Dedifferentiated amniotic fluid mesenchymal stem cell (primary cell): ENCODE measurements around the gene SETBP1.

Source experiments
- DNase-seq: peaks from one replicate; pipeline ENCODE4 v3.0.0-alpha.2; 2016; ENCODE audit errors: extremely low spot score

The SETBP1 gene

DNA sequence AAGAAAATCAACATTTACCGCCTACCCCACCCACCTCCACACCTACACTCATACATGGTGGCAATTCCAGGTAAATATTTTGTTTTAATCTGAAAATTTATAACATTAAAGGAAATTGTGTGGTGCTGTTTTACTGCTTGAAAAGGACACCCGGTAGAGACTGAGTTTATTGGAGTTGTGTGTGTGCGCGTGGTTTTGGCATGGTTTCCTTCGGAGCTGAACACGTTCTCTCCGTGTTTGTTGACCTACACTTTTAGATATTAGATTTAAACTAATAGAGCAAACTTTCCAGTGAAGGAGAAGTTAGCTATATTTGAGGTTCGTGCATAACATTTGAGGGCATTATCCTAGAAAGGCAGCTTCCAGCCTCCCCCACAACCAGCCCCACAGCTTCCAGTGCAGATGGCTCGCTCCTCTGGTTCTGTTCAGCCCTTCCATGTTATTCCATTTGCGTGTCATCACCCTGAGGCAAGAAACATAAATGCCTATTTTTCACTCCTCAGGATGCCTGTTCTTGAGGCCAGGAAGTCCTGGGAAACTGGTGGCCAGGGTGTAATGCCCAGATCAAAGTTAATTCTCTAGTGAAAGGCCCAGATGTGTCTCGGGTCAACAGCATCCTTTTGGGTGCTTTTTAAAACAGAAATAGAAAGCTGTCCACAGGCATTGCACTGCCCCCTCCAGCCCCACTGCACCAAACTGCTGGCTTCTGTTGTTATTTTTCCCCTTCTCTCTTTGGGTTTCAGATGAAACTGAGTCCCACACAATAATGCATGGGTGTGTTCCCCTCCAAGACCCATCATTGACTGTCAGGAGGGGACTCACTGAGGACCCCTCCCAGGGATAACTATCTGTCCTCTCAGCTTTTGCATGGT, 190.2 kb downstream of the SETBP1 start:
- no peak for DNase-seq

GRCh38 chr18:44871771-44872170, 191.1 kb downstream of the SETBP1 start:
- no peak for DNase-seq

- DNase-seq: no peak
Observed at GRCh38 chr18:44876024-44876423, 195.3 kb downstream of the SETBP1 start.

GRCh38 chr18:44876755-44877154, 196.1 kb downstream of the SETBP1 start:
- DNase-seq: no peak

DNA sequence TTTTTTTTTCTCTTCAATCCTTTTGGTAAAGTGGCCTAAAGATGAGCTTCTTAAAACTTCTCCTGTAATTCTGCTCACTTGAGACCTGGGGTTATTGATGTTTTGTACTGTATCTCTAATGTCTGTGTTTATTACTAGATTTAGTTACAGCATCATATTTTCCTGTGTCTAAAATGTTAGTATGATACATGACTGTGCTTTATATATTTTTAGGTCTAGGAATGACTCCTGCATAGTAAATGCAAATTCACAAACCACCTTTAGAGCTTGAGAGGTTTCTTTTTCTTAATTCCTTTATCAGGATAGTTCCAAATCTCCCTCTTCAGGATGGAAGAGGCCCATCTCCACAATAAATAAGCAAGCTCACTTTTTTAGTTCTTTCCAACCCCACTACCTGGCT, 197.6 kb downstream of the SETBP1 start:
- DNase-seq: no peak

DNA sequence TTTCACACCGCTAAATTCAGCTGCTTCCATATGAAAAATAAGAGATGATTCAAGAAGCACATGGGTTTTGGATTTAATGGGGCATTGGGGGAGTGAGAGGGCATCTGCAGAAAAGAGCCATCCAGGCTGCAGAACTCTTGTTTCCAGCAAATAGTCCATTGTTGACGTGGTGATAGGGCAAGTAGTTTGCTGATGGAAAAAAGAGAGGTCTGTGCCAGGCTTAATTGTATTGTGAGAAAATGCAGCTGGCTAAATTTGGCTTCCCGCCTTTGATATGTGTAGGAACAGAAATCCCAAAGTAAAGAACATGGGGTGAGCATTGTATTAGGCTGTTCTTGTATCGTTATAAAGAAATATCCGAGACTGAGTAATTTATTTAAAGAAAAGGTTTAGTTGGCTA, 199.5 kb downstream of the SETBP1 start:
- DNase-seq: no peak

DNA sequence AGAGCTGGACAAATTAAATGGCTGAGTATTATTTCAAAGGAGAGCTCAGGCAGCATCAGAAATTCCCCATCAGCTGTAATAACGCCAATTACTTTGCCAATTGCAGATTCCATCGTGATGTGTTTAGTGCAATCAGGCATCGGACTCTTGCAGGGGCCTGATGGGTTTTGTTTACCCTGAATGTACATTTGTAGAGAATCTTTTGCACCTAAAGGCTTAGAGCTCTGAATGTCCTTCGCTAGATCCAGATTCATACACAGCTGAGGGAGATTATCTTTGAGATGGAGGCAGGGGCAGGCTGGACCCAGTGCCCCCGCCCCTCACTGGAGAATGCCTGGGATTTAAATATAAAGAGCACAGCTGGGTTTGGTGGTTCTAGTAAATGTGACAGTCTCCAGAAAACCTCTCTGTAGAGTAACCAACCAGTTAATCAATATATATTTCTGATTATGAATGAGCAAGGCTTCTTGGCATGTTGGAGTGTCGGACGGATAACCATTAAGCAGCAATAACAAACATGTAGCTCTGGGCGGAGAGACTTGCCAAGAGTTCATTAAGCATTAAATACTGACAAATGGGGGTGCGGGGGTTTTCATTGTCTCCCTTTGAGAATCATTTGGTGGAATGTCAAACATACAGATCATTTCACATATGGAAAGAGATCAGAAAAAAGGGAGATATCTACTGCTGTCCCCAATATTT, 200.9 kb downstream of the SETBP1 start:
- no peak for DNase-seq

DNA sequence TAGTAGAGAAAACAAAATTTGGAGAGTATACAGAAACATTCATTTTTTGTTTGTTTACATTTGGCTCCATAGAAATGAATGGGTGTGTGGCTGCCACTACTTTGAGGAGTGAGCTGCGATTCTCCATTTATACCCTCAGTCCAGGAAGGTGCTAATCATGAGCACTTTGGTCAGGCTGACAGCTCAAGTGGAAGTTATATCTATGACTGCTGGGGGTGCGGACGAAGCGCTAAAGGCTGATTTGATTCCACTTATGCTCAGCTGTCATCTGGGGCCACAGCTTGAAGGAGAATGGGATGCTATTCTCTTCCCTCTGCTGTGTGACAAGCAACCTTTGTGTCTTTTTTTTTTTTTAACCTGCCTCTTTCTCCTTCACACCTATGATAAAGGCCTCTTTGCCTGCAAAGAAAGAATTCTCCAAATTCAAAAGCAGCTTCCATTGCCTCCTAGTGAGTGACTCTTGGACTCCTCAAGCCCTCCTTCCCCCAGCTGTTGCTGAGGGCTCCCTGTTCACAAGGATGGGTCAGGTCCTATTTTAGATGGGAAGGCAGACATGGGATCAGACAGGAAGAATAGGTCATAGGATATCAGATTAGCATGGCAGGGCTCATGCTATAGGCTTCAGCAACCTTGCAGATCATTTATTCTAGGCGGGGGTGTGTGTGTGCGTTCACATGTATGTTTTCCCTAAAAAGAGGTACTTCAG, 201.6 kb downstream of the SETBP1 start:
- DNase-seq: no peak

DNA sequence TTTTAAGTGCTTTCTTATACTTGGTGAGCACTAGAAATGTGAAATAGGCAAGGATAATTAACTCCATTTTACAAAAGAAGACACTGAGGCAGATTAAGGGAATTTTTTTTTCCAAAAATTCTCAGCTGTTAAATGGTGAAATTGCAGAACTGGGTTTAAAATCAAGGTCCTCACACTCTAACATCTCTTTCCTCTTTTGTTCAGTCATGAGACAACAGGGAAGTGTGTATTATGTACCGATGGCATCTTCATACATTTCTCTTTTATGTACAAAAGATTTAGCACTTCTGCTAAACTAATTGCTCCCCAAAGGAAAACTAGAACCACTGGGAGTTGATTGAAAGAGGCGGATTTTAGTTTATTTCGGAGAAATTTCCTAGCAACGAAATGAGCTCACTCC, 203.0 kb downstream of the SETBP1 start:
- no peak for DNase-seq

- no peak for DNase-seq
Observed at GRCh38 chr18:44884431-44884830, 203.7 kb downstream of the SETBP1 start.

DNA sequence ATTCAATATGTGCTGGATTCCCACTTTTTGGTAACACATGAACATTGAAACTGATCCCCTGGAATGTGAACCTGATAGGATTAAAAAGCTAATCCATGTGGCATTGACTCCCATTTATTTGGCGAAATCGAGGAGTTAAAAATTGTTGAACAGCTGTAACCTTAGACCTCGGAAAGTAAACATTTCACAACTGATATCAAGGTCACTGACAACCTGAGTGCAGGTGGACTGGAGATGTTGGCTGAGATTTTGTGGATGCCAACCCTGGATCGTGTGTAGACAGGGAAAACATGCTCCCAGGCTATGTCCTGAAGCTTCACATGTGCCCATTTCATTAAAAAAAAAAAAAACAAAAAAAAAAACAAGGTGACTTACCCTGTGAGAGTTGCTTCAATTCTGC, 204.8 kb downstream of the SETBP1 start:
- DNase-seq: no peak

GRCh38 chr18:44887227-44887631, 206.5 kb downstream of the SETBP1 start:
- DNase-seq: no peak

- DNase-seq: no peak
Observed at GRCh38 chr18:44889111-44889510, 208.4 kb downstream of the SETBP1 start.

DNA sequence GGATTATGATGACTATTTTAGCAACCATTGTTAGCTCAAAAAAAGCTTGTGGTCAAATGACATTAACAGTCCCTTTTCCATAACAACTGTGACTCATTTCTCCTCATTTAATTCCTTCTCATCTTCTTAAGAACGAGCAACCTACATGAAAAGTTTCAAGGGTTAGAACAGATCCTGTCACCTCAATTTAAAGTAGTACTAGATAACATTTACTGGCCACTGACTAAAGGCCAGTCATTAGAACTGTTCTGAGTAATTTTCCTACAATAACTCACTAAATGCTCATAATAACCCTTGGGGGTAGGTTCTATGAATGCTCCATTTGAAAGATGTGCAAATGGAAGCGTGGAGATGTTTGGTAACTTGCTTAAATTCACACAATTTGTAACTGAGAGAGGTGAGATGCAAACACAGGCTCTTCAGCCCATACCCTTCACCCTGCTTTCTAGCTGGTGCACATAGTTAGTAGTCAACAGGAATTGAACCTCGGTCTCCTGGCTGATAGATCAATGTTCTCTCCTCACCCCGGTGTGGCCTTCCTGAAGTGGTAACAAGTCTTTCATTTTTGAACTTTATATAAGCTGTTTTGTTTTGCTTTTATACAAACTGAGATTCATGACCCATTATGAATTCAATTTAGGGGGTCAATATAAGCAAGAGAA, 212.5 kb downstream of the SETBP1 start:
- DNase-seq: no peak

DNA sequence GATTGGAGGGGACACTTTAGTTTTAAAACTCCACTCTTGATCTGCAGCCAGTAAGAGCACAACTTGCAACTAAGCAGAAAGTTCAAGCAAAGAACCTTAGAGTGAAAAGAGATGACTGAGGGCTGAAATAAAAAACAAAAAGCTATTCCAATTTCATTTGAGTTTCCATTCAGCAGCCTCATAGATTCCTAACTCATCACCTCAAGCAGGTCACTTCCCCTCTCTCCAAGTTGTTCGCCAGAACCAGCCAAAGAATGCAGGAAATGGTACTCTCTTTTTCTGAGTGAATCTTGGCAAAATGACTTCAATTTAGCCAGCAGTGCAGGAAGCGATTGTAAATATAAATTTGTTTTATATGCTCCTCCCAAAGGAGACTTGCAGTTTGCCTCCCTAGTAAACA, 213.3 kb downstream of the SETBP1 start:
- no peak for DNase-seq

GRCh38 chr18:44895176-44895798, 214.6 kb downstream of the SETBP1 start:
- no peak for DNase-seq

- no peak for DNase-seq
Observed at GRCh38 chr18:44896846-44897245, 216.2 kb downstream of the SETBP1 start.

GRCh38 chr18:44897411-44897810, 216.7 kb downstream of the SETBP1 start:
- DNase-seq: no peak

DNA sequence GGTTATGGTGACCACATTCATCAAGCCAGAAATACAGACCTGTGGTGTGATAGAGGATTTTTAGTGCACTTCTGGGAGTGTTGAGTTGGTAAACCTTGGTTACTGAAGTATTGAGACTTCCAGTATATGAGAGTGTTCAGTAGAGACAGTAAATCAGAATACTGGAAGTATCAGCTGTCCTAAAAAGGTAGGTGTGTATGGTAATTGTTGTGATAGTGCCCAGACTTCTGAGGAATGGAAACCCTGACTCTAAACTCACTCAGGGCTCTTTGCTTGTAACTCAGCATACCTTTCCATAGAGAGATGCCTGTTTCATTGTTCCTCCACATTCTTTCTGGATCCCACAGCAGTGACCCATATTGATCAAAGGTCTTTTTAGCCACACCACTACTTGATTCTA, 217.1 kb downstream of the SETBP1 start:
- DNase-seq: no peak

- DNase-seq: no peak
Observed at GRCh38 chr18:44898498-44898897, 217.8 kb downstream of the SETBP1 start.

DNA sequence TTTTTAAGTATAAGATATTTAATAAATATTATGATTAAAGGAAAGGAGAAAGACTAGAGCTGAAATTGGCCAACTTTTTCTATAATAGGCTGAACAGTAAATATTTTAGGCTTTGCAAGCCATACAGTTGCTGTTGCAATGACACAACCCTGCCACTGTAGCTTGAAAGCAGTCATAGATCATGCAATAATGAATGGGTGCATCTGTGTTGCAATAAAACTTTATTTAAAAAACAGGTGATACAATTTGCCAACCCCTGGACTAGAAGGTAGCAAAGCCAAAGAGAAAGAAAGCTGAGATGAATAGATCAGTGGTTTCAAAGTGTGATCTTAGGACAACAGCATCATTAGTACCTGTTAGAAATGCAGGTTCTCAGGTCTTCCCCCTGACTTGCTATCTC, 219.1 kb downstream of the SETBP1 start:
- DNase-seq: no peak

DNA sequence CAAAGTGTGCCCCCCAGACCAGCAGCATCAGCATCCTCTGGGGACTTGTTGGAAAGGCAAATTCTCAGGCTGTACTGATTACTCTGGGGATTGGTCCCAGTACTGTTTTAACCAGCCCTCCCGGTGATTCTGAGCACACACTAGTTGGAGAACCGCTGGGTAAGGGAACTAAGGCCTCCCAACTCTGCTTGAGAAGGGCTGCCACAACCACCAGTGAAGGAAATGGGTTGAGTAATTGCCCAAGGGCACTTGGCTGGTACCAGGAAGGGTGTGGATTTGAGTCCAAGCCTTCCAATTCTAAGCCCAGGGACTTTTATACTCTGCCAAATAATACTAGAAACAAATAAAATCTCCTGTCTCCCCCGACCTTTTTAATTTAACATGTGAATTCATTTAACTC, 219.9 kb downstream of the SETBP1 start:
- no peak for DNase-seq
